Ishikawa (cell line): ENCODE measurements around the gene CCDC57.

Source experiments
- CEBPB ChIP-seq: IDR thresholded peaks from 2 replicates; pipeline ENCODE4 v1.6.1; 2012
- CREB1 ChIP-seq: IDR thresholded peaks from 2 replicates; pipeline ENCODE4 v1.6.1; 2012; ENCODE audit warnings: low read depth
- EGR1 ChIP-seq: IDR thresholded peaks from 2 replicates; pipeline ENCODE4 v1.6.1; 2012
- EP300 ChIP-seq: IDR thresholded peaks from 2 replicates; pipeline ENCODE4 v1.6.1; 2012; ENCODE audit warnings: borderline replicate concordance
- FOXM1 ChIP-seq: IDR thresholded peaks from 2 replicates; pipeline ENCODE4 v1.6.1; 2012; ENCODE audit warnings: low read depth, borderline replicate concordance
- NFIC ChIP-seq: IDR thresholded peaks from 2 replicates; pipeline ENCODE4 v1.6.1; 2012
- RAD21 ChIP-seq: IDR thresholded peaks from 2 replicates; pipeline ENCODE4 v1.6.1; 2012; ENCODE audit warnings: low read depth
- TAF1 ChIP-seq: IDR thresholded peaks from 2 replicates; pipeline ENCODE4 v1.6.1; 2012; ENCODE audit warnings: low read depth, mild to moderate bottlenecking
- TCF12 ChIP-seq: IDR thresholded peaks from 2 replicates; pipeline ENCODE4 v1.6.1; 2012; ENCODE audit warnings: low read depth
- TEAD4 ChIP-seq: IDR thresholded peaks from 2 replicates; pipeline ENCODE4 v1.6.1; 2012
- YY1 ChIP-seq: IDR thresholded peaks from 2 replicates; pipeline ENCODE4 v1.6.1; 2012; ENCODE audit warnings: low read depth
- ZBTB7A ChIP-seq: IDR thresholded peaks from 2 replicates; pipeline ENCODE4 v1.6.1; 2012; ENCODE audit warnings: low read depth
- TF ChIP-seq, protein P1 (sequence below): IDR thresholded peaks from 2 replicates; pipeline ENCODE4 v1.6.1; 2012; ENCODE audit warnings: low read depth, mild to moderate bottlenecking
- TF ChIP-seq, protein P2 (sequence below): IDR thresholded peaks from 2 replicates; pipeline ENCODE4 v1.6.1; 2012
- TF ChIP-seq, protein P3 (sequence below): IDR thresholded peaks from 2 replicates; pipeline ENCODE4 v1.6.1; 2012

Gene CCDC57

DNA sequence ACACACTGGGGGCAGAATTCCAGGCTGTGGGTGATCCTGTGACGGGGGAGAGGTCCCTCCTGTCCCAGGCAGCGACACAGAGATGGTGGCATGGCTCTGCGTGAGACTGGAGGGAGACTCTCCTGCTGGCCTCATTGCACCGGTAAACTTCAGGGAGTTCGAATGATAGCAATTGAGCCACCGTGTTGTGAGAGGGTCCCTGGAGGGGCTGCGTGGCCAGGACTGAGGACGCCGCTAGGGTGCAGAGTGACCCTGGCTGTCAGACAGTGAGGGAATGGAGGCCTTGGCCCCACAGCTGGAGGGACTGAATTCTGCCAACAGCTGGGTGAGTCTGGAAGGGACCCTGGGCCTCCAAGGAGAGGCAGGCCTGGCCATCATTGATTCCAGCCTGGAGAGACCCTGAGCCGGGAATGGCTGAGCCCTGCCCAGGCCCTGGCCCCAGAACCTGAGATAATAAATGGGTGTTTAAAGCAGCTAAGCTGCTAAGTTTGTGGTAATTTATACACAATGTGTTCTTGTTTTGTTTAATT lies 32.6 kb downstream of the CCDC57 start:
- TF ChIP-seq TCF12 (no peak), NFIC (no peak), EP300 (no peak), TAF1 (no peak), ZBTB7A (no peak), CREB1 (no peak), CEBPB (no peak), EGR1 (no peak)
- TF ChIP-seq, protein P1, sequence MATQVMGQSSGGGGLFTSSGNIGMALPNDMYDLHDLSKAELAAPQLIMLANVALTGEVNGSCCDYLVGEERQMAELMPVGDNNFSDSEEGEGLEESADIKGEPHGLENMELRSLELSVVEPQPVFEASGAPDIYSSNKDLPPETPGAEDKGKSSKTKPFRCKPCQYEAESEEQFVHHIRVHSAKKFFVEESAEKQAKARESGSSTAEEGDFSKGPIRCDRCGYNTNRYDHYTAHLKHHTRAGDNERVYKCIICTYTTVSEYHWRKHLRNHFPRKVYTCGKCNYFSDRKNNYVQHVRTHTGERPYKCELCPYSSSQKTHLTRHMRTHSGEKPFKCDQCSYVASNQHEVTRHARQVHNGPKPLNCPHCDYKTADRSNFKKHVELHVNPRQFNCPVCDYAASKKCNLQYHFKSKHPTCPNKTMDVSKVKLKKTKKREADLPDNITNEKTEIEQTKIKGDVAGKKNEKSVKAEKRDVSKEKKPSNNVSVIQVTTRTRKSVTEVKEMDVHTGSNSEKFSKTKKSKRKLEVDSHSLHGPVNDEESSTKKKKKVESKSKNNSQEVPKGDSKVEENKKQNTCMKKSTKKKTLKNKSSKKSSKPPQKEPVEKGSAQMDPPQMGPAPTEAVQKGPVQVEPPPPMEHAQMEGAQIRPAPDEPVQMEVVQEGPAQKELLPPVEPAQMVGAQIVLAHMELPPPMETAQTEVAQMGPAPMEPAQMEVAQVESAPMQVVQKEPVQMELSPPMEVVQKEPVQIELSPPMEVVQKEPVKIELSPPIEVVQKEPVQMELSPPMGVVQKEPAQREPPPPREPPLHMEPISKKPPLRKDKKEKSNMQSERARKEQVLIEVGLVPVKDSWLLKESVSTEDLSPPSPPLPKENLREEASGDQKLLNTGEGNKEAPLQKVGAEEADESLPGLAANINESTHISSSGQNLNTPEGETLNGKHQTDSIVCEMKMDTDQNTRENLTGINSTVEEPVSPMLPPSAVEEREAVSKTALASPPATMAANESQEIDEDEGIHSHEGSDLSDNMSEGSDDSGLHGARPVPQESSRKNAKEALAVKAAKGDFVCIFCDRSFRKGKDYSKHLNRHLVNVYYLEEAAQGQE = no peak
- TF ChIP-seq, protein P2, sequence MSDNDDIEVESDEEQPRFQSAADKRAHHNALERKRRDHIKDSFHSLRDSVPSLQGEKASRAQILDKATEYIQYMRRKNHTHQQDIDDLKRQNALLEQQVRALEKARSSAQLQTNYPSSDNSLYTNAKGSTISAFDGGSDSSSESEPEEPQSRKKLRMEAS = no peak

DNA sequence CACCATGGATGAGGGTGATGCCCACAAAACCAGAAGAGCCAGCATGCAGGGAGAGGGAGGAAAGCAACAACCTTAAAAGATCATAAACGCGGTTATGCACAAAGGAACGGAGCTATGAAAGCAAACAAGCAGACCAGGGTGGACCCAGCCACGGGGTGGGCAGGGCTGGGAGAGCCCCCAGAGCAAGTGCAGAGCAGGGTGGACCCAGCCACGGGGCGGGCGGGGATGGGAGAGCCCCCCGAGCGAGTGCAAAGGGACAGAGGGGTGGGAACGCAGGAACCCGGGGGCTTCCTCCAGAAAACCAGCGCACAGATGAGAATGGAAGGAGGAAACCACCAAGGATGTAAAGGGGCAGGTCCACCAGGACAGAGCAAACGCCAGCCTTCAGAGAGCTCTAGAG lies 33.2 kb downstream of the CCDC57 start:
- TF ChIP-seq, protein P2 = no peak
- TF ChIP-seq RAD21 (no peak), TEAD4 (no peak), EP300 (no peak), TAF1 (no peak), TCF12 (no peak)
- TF ChIP-seq, protein P3, sequence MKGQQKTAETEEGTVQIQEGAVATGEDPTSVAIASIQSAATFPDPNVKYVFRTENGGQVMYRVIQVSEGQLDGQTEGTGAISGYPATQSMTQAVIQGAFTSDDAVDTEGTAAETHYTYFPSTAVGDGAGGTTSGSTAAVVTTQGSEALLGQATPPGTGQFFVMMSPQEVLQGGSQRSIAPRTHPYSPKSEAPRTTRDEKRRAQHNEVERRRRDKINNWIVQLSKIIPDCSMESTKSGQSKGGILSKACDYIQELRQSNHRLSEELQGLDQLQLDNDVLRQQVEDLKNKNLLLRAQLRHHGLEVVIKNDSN = no peak

DNA sequence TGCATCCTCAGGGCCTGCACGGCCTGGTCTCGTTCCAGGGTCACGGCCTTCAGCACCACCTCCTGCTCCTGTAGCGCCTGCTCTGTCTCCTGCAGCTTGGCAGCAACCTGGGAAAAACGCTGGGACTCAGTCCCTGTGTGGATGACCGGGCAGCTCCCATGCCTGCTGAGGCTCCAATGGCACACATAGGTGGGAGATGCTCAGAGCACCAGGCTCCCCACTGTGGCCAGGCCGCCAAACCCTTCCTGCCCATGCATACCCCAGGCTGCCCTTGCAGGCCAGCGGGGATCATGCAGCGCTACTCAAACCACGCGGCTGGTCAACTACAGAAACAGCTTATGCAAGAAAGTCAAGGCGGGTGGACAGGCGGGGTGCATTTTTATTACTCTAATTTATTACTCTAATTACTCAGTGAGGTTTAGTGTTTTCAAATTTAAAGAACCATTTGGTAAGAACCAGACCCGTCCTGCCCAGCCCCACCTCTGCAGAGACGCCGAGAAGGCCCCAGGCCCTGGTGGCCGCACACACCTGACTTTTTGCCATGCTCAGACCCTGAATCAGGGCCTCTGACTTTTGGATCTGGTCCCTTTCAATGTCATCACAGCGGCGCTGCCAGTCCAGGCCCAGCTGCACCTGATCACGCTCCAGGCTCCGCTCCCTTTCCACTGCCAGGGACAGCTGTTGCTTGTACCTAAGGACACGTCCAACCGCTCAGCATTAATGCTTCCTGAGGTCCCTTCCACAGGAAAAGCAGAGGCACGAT lies 34.0 kb downstream of the CCDC57 start:
- TF ChIP-seq RAD21 = no peak
- no peak for TF ChIP-seq TCF12
- TF ChIP-seq, protein P2 = no peak
- no peak for TF ChIP-seq TAF1
- TF ChIP-seq, protein P1 = no peak
- TF ChIP-seq NFIC = no peak
- TF ChIP-seq ZBTB7A = no peak
- no peak for TF ChIP-seq YY1
- TF ChIP-seq EP300 = no peak
- no peak for TF ChIP-seq TEAD4
- no peak for TF ChIP-seq CREB1
- TF ChIP-seq FOXM1 = no peak
- TF ChIP-seq, protein P3 = no peak
- TF ChIP-seq CEBPB = no peak
- no peak for TF ChIP-seq EGR1

DNA sequence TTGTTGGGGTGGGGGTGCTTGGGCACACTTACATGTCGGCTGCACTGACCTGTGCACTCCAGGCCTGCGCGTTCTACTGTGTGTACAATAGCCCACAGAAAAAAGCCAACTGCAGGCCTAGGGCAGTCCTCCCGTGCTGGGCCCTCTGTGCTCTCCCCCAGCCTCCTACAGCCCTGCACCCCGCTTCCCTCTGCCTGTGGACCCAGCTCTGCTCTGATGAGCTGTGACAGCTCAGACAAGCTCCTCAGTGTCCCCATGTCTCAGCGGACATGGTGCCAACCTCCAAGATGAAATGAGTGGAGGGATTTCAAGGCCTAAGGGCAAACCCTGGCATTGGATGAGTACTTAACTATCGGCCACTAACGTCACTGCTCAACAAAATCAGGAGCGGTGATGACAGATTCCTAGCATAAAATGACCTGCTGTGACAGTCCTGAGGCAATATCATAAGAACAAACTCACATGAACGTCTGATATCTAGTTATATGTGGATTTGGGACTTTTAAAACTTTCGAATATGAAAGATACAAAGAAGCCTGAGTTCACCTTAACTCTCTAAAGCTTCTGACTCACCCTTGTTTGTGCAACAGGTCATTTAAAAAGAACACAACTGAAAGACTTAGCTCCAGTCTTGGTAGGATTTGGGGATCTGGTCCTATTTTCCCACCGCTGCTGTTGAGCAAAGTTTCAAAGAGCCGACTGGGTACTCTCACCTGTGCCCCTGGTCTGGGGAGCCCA lies 34.7 kb downstream of the CCDC57 start:
- TF ChIP-seq FOXM1 = no peak
- no peak for TF ChIP-seq EP300
- no peak for TF ChIP-seq NFIC
- no peak for TF ChIP-seq ZBTB7A
- TF ChIP-seq EGR1 = no peak
- TF ChIP-seq TEAD4 = no peak
- no peak for TF ChIP-seq YY1
- TF ChIP-seq TCF12 = no peak
- no peak for TF ChIP-seq TAF1
- TF ChIP-seq, protein P2 = no peak
- TF ChIP-seq CREB1 = no peak
- no peak for TF ChIP-seq CEBPB
- TF ChIP-seq, protein P1 = no peak
- TF ChIP-seq, protein P3 = no peak
- TF ChIP-seq RAD21 = no peak
